GM03348 (cell line): ENCODE measurements around the gene DDX50.
"Not testable (repeated sequence)": the region's sequence is repeated elsewhere in the genome, so short reads cannot be mapped to it uniquely, and the experiment has no call there.

Experiments used
- DNase-seq: peaks from one replicate; pipeline ENCODE4 v3.0.0; 2012; ENCODE audit warnings: low spot score

The DDX50 gene

GRCh38 chr10:68902382-68902781, 1.3 kb downstream of the DDX50 start:
- no peak for DNase-seq

GRCh38 chr10:68924593-68924992, 23.5 kb downstream of the DDX50 start:
- DNase-seq = no peak

- DNase-seq = no peak
Observed at GRCh38 chr10:68925489-68925888, 24.4 kb downstream of the DDX50 start.

GRCh38 chr10:68929157-68929556, 28.0 kb downstream of the DDX50 start:
- DNase-seq = not testable (repeated sequence)

- not testable (repeated sequence) for DNase-seq
Observed at GRCh38 chr10:68929888-68930287, 28.8 kb downstream of the DDX50 start.

GRCh38 chr10:68932860-68933259, 31.7 kb downstream of the DDX50 start:
- DNase-seq = not testable (repeated sequence)

GRCh38 chr10:68934994-68935393, 33.9 kb downstream of the DDX50 start:
- DNase-seq = no peak

- DNase-seq = no peak
Observed at GRCh38 chr10:68938117-68938516, 37.0 kb downstream of the DDX50 start.

- DNase-seq = no peak
Observed at GRCh38 chr10:68938884-68939283, 37.8 kb downstream of the DDX50 start.

- DNase-seq = not testable (repeated sequence)
Observed at GRCh38 chr10:68940917-68941316, 39.8 kb downstream of the DDX50 start.

- no peak for DNase-seq
Observed at GRCh38 chr10:68950598-68950997, 49.5 kb downstream of the DDX50 start.

- DNase-seq = no peak
Observed at GRCh38 chr10:68954904-68955303, 53.8 kb downstream of the DDX50 start.

GRCh38 chr10:68955355-68955831, 54.3 kb downstream of the DDX50 start:
- peak; percentile 58 for DNase-seq

GRCh38 chr10:68955832-68956532, 54.9 kb downstream of the DDX50 start, which contains the start of gene DDX21:
TSS of gene DDX21 (plus strand) at chr10:68956170. CDS start at chr10:68956226, 56 bp downstream.
- peak; percentile 96 for DNase-seq

GRCh38 chr10:68957284-68957615, 56.1 kb downstream of the DDX50 start:
- DNase-seq = no peak

GRCh38 chr10:68957654-68958053, 56.5 kb downstream of the DDX50 start:
- DNase-seq = peak; percentile 10

GRCh38 chr10:68959695-68960527, 58.8 kb downstream of the DDX50 start:
- no peak for DNase-seq

- DNase-seq = no peak
Observed at GRCh38 chr10:68963151-68963550, 62.0 kb downstream of the DDX50 start.

GRCh38 chr10:68973975-68974374, 72.9 kb downstream of the DDX50 start:
- no peak for DNase-seq

- DNase-seq = not testable (repeated sequence)
Observed at GRCh38 chr10:68975936-68976473, 74.9 kb downstream of the DDX50 start.

- not testable (repeated sequence) for DNase-seq
Observed at GRCh38 chr10:68979738-68980137, 78.6 kb downstream of the DDX50 start.

- no peak for DNase-seq
Observed at GRCh38 chr10:68981074-68981473, 80.0 kb downstream of the DDX50 start.

GRCh38 chr10:68982389-68982788, 81.3 kb downstream of the DDX50 start:
- no peak for DNase-seq
